ENCODE results near the gene SMYD3. TPM values are rescaled to one million over a fixed set of nuclear protein-coding genes. Genes with fewer than 3 reads are reported as not detected.
"Not testable (repeated sequence)": the region's sequence is repeated elsewhere in the genome, so short reads cannot be mapped to it uniquely, and the experiment has no call there.

The SMYD3 gene
- total and polyA plus RNA-seq, 2 donors (not counting 3 experiments of a cell fraction or from before 2014, with no cell fraction given): 16.0 to 32.1 TPM

- CTCF ChIA-PET: interaction anchor here (1.2 kb wide), 2 partner anchors 16 to 54 kb away, joined by 4 read pairs; no protein-coding TSS in a partner anchor
- DNase-seq (ENCODE audit: low read depth, low spot score) (no peak), FAIRE-seq (no peak)
- dilution Hi-C loops (cut with MboI; ENCODE audit: extremely low pct_ligation_motif_present, low sequenced_read_pairs) (no loop called here), intact Hi-C loops (cut with micrococcal nuclease) (no loop called here)
- Histone ChIP-seq H3K9me1 (replicated peaks; ENCODE audit: control insufficient read depth, extremely low read depth, insufficient read depth, low read length) (no peaks in the 10 kb centered on the region), H3K4me3 (replicated peaks in 1 of 3; ENCODE audit: insufficient read depth in 1 of 3, low read depth in 1 of 3, low read length in 3 of 3) (no peak overlapping the region), H3K9ac (replicated peaks; ENCODE audit: extremely low read depth, insufficient read depth, low read length) (no peak overlapping the region), H3K27me3 (ENCODE audit: control insufficient read depth in 2 of 2, insufficient read depth in 2 of 2, low read length in 2 of 2) (no peaks in the 10 kb centered on the region), H3K4me2 (ENCODE audit: insufficient read depth, low read length) (no peak overlapping the region), H3K27ac (ENCODE audit: insufficient read depth, low read depth, low read length) (no peak overlapping the region), H3K36me3 (ENCODE audit: control insufficient read depth in 2 of 2, extremely low read depth in 1 of 2, insufficient read depth in 2 of 2, low read length in 2 of 2) (no peaks in the 10 kb centered on the region), H3K4me1 (ENCODE audit: control insufficient read depth, extremely low read depth, insufficient read depth, low read length) (no peaks in the 10 kb centered on the region), H3K9me3 (replicated peaks; ENCODE audit: control insufficient read depth, insufficient read depth, low read length) (no peaks in the 10 kb centered on the region), H3K79me2 (ENCODE audit: control insufficient read depth, insufficient read depth, low read length) (no peaks in the 10 kb centered on the region), H2AFZ (ENCODE audit: low read depth, low read length) (no peak overlapping the region), H4K20me1 (replicated peaks; ENCODE audit: control insufficient read depth, extremely low read depth, insufficient read depth, low read length) (no peaks in the 10 kb centered on the region)
- POLR2A ChIA-PET: no interaction called here
- BruUV-seq (replicated peaks): no TSS peak
- TF ChIP-seq MAX (IDR thresholded peaks at IDR 0.05; ENCODE audit: insufficient read depth, insufficient read length): no peak
- TF ChIP-seq CTCF (IDR thresholded peaks at IDR 0.05; ENCODE audit: extremely low read depth in 1 of 2, insufficient read depth in 1 of 2, low read depth in 1 of 2, low read length in 2 of 2): no peak
- TF ChIP-seq POLR2A (IDR thresholded peaks at IDR 0.05; ENCODE audit: low read depth, low read length): no peak
- no peak for TF ChIP-seq GATA2 (IDR thresholded peaks at IDR 0.05; ENCODE audit: insufficient read depth, insufficient read length, low read depth, low read length)
Observed at GRCh38 chr1:245942856-245943255, 564.2 kb downstream of the SMYD3 start.

GRCh38 chr1:245941771-245942170 is 565.3 kb downstream of the SMYD3 start:
- H3K4me1 ChIP-seq (ENCODE audit: control insufficient read depth, extremely low read depth, insufficient read depth, low read length); FAIRE-seq; dilution Hi-C loops (cut with MboI; ENCODE audit: extremely low pct_ligation_motif_present, low sequenced_read_pairs); H3K79me2 ChIP-seq (ENCODE audit: control insufficient read depth, insufficient read depth, low read length); H3K36me3 ChIP-seq (ENCODE audit: control insufficient read depth in 2 of 2, extremely low read depth in 1 of 2, insufficient read depth in 2 of 2, low read length in 2 of 2); BruUV-seq (replicated peaks); H3K27me3 ChIP-seq (ENCODE audit: control insufficient read depth in 2 of 2, insufficient read depth in 2 of 2, low read length in 2 of 2); H3K9me1 ChIP-seq (replicated peaks; ENCODE audit: control insufficient read depth, extremely low read depth, insufficient read depth, low read length); POLR2A ChIA-PET; H3K4me3 ChIP-seq (replicated peaks in 1 of 3; ENCODE audit: insufficient read depth in 1 of 3, low read depth in 1 of 3, low read length in 3 of 3); H2AFZ ChIP-seq (ENCODE audit: low read depth, low read length); H3K9me3 ChIP-seq (replicated peaks; ENCODE audit: control insufficient read depth, insufficient read depth, low read length); intact Hi-C loops (cut with micrococcal nuclease); H3K9ac ChIP-seq (replicated peaks; ENCODE audit: extremely low read depth, insufficient read depth, low read length); H3K27ac ChIP-seq (ENCODE audit: insufficient read depth, low read depth, low read length); H3K4me2 ChIP-seq (ENCODE audit: insufficient read depth, low read length); H4K20me1 ChIP-seq (replicated peaks; ENCODE audit: control insufficient read depth, extremely low read depth, insufficient read depth, low read length): not testable (repeated sequence)
- CTCF ChIA-PET: interaction anchor here (1.0 to 1.2 kb wide), 2 partner anchors 21 to 53 kb away, joined by 3 to 4 read pairs; no protein-coding TSS in a partner anchor
- DNase-seq (ENCODE audit: low read depth, low spot score): peak; percentile 27
